ENCODE results near the gene SERPINI1.

DNA sequence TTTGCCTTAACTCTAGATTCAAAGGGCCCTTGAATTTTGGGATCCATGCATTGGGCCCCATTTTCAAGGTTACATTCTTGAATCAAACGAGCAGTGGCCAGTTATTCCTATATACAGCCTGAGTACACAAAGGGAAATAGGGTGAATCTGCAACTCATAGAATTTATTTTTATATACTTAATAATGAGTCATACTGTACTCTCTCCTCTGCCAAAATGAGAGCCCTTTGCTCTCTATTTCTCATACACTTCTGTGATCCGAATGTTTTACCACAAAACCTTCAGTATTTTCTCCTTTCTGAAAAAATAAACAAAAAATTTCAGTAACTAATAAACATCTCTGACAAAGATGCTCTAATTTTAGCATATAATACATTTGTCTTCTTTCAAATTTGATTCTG, 116.7 kb downstream of the SERPINI1 start:
- TF ChIP-seq POLR2AphosphoS5 (IDR thresholded peaks at IDR 0.05) (no peak), POLR2A (IDR thresholded peaks at IDR 0.05) (no peak)
- TF ChIP-seq, protein P1, sequence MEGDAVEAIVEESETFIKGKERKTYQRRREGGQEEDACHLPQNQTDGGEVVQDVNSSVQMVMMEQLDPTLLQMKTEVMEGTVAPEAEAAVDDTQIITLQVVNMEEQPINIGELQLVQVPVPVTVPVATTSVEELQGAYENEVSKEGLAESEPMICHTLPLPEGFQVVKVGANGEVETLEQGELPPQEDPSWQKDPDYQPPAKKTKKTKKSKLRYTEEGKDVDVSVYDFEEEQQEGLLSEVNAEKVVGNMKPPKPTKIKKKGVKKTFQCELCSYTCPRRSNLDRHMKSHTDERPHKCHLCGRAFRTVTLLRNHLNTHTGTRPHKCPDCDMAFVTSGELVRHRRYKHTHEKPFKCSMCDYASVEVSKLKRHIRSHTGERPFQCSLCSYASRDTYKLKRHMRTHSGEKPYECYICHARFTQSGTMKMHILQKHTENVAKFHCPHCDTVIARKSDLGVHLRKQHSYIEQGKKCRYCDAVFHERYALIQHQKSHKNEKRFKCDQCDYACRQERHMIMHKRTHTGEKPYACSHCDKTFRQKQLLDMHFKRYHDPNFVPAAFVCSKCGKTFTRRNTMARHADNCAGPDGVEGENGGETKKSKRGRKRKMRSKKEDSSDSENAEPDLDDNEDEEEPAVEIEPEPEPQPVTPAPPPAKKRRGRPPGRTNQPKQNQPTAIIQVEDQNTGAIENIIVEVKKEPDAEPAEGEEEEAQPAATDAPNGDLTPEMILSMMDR (IDR thresholded peaks at IDR 0.05) = no peak
